HUDEP-2 (cell line): ENCODE measurements around the gene DSP.
A peak's percentile ranks its signal among the peaks of the same experiment; 100 is the strongest.

Experiments used
- DNase-seq, 76 experiments: peaks; one replicate each; lab custom pipeline; 2025; ENCODE audit not compliant: unreplicated experiment in 76 of 76; lab: John Stamatoyannopoulos, UW

DSP gene

DNA sequence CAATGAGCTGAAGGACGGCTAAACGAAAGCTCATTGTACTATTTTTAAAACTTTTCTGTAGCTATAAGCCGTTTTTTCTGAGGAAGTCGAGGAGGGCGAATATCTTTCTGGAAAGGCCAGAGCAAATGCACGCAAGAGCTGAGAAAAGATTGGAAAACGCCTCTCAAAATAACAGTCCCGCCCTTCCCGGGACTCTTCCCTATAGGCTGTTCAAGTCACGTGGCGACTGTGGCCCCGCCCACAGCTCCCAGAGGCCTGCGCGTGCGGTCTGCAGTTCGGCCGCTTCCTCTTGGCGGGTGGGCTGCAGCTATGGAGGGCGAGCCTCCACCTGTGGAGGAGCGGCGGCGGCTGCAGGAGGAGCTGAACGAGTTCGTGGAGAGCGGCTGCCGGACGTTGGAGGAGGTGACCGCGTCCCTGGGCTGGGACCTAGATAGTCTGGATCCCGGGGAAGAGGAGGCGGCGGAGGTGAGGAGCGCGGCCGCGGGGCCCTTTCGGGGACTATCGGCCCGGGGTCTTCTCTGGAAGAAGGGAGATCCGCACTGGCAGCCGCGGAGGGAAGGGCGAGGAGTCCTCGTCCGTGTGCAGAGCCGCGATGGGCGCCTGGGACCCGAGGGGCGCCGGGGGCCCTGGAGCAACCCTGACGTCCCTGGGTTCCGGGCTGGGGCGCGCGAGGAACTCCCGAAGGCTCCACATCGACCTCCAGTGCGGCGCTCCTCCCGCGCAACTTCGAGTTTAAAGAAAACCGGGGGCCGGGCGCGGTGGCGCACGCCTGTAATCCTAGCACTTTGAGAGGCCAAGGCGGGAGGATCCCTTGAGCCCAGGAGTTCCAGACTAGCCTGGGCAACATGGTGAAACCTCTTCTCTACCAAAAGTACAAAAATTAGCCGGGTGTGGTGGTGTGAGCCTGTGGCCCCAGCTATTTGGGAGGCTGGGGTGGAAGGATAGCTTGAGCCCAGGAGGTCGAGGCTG lies 48.8 kb downstream of the DSP start, which contains the start of gene SNRNP48:
TSS of gene SNRNP48 (plus strand) at position 250 of the 969 bp plus-strand sequence. CDS start at position 310, 60 bp downstream.
- DNase-seq, result peak in 74 of 76 experiments; percentile 65 to 97 (median 91)

DNA sequence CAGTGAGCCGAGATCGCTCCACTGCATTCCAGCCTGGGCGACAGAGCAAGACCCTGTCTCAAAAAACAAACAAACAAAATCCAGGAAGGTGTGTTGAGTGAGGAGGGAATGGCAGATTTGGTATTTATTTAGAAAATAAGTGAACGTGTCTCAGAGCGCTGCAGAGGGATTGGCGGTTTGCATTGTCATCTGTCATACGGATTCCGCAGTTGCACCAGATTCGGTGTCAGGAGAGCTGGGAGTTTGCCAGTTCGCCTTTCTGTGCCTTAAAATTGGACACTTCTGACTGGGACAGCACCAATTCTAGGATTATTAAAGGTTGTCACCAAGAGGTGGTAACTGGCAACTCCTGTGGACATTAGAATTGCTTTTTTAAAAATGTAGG lies 49.4 kb downstream of the DSP start:
- peak in 3 of 76 experiments; percentile 10 to 21 (median 16) for DNase-seq

DNA sequence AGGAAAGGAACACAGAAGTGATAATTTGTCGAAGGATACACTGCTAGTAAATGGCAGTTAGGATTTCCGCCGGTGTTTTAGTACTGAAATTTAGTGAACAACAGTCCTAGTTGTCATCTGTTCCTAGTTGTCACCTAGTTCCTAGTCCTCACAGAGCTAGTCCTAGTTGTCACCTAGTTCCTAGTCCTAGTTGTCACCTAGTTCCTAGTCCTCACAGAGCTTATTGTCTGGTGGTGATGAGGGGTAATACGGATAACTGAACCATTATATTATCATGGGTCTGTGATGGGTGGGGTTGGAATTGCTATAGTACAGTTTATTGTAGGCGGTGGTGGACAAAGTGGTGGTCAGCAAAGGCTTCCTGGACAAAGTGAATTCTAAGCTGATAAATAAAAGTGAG lies 50.3 kb downstream of the DSP start:
- DNase-seq, result no peak

DNA sequence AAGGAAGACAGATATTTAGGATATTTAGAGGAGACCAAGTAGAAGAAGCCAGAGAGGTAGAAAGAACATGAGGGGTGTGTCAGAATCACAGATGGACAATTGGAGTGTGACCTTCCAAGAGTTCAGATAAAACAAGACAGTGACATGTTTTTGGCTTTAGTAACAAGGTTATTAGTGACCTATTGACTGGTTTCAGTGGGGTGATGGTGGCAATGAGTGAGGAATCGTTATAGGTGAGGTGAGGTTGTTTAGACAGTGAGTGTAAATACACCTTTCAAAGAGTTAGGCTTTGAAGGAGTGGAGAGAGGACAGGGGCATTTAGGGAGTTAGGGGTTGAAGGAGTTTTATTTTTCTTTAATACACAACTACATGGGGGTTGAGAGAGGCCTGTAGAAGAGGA lies 51.8 kb downstream of the DSP start:
- DNase-seq, result no peak

DNA sequence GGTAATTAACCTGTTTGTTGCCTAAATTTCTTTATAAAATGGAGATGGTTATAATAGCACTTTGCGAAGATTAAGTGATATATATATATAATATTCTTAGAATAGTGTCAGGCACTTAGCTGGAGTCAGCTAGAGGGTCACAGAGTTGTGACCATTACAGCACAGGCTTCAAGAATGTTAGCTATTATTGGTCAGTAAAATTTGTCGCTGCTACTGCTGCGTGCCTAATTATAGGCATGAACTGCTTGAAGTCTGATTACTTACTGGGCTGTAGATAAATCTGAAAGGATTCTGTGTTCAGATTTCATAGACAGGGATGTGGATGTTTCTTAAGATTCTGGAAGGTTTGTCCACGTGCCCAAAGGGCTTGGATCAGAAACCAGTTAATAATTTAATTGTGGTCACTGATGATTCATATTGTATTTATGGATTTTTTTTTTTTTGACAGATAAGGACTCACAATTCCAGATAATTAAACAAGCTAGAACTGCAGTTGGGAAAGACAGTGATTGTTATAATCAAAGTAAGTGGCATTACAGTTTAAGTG lies 53.2 kb downstream of the DSP start:
- no peak for DNase-seq

DNA sequence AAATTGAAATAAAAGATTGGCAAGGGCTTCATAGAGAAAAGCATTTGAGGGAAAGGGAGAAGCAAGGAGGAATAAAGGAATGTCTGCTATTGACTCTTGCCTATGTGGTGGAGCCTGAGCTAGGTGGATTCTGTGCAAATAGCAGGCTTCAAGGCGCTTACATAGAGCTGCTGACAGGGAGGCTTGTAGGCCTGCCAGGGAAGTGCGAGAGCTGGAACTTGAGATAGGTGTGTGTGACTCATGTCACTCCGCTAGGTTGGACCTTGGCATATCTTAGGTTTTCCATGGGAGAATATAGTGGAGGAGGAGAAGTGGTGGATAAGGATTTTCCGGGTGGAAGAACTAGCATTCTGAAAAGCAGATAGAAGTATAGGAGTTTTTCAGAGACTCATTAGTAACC lies 62.5 kb downstream of the DSP start:
- DNase-seq, result no peak

GRCh38 chr6:7604506-7604905 lies 63.0 kb downstream of the DSP start:
- DNase-seq, result no peak

DNA sequence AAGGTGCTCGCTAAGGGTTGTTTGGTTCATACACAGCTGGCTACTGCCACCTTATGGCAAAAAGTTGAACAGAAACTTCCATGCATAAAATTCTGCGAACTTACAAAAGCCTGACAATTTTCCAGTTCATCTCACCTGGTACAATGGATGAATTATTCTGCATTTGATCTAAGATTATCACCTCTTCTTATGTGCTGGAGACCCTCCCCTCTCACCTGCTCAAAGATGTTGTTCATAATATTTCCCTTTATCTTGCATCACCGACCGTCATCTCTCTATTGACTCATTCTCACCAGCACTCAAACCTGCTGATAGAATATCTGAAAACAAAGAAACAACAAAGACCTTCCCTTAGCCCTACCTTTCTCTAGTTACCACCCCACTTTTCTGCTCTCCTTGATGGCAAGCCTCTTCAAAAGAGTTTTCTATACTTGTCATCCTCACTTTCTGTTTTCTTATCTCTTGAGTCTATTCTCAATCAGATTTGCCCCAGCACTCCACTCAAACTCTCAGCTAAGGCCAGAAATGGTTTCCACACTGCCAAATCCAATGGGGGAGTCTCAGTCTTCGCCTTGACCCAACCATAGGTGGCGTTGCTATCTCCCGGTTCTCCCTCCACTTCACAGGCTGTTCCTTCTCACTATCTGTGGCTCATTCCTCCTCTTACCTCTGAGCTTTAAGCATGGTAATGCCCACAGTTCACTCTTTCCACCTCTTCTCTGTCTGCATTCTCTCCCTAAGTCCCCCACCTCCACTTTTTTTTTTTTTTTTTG lies 74.3 kb downstream of the DSP start:
- peak in 42 of 76 experiments; percentile 5 to 72 (median 32) for DNase-seq

- DNase-seq, result peak in 24 of 76 experiments; percentile 8 to 47 (median 20)
Observed at GRCh38 chr6:7617801-7618764, 76.6 kb downstream of the DSP start.

DNA sequence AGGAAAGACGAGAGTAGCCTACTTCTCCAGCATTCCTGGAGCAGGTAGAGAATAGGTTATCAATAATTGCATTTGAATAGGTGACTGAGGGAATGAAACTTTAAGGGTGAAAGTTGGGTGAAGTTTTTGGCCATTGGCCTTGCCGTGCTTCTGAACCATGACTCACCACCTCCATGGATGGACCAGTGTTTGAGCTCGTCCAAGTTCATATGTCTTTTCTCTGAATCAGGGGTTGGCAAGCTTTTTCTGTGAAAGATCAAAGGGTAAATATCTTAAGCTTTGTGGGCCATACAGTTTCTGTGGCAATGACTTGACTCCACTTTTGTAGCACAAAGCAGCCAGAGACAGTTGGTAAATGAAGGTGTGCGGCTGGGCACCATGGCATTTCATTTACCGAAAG lies 80.3 kb downstream of the DSP start:
- no peak for DNase-seq

GRCh38 chr6:7624796-7625710 lies 83.6 kb downstream of the DSP start:
- DNase-seq, result no peak

DNA sequence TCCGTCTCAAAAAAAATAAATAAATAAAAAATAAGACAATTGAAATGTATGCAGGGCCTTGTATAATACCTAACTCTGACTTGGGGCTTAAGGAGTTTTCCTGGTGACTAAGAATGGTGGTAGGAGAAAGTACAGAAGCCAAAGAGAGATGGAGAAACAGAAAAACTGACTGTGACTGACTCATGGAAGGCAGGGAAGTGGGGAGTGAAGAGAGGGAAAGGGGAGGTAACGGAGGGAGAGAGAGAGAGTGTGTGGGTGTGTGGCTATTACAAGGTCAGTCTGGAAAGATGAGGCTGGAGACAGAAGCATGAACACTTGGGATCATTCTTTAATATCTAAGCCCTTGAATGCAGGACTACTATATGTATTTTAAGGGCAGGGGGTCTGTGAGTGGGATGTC lies 87.0 kb downstream of the DSP start:
- no peak for DNase-seq

GRCh38 chr6:7628909-7629308 lies 87.4 kb downstream of the DSP start:
- no peak for DNase-seq

GRCh38 chr6:7629321-7629720 lies 87.8 kb downstream of the DSP start:
- DNase-seq, result no peak

DNA sequence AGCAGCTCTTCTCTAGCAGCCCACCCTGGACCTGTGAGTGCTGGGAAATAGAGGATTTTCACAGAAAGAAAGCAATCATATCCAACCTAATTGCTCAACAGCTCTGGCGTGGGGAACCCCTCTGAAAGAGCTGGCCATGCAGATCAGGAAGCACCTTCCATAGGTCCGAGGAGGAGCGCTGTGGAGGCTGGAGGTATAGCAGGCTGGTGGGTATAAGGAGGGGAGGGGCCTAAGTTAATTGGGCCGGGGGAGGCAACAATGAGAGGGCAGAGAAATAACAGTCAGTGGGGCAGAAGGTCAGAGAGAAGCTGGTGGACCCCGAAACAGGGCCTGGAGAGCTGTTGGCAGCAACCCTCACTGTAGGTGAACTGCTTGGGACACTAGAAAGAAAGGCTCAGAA lies 89.3 kb downstream of the DSP start:
- DNase-seq, result no peak

DNA sequence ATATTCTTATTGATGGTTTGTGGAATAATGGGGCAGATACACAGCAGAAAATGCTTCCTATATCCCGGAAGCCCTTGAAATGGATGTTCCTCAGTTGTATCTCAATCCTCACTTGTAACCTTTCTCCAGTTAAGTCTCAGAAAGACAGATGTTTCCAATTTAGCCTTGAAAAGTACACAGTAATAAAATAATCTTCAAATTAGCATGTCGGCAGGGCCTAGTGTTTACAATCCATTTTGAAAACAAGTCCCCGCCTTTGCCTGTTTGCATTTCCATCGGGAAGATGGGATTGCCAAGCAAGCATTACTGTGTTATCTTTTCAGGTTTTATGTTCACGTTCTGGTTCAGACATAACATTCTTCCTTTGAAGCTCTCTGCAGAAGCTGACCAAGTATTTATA lies 90.0 kb downstream of the DSP start:
- no peak for DNase-seq

- DNase-seq, result no peak
Observed at GRCh38 chr6:7632501-7633290, 91.2 kb downstream of the DSP start.

- no peak for DNase-seq
Observed at GRCh38 chr6:7633361-7633760, 91.9 kb downstream of the DSP start.
